AG10803 (cell line): ENCODE measurements around the gene GRIK2.

Source experiments
- DNase-seq: peaks from one replicate; pipeline ENCODE4 v3.0.0; 2010; ENCODE audit warnings: low read depth
- H3K4me3 ChIP-seq: 2 replicates; pipeline ENCODE4 v1.5.1; 2011; ENCODE audit warnings: mild to moderate bottlenecking, low read length, control low read depth
- TF ChIP-seq, protein P1 (sequence below): conservative IDR thresholded peaks from 2 replicates; pipeline ENCODE4 v1.5.1; 2011; ENCODE audit warnings: mild to moderate bottlenecking, low read length, control low read depth, inconsistent platforms

GRIK2 gene

GRCh38 chr6:101578306-101578705 is 184.8 kb downstream of the GRIK2 start:
- DNase-seq, result no peak
- no peak overlapping the region for H3K4me3 ChIP-seq
- TF ChIP-seq, protein P1, sequence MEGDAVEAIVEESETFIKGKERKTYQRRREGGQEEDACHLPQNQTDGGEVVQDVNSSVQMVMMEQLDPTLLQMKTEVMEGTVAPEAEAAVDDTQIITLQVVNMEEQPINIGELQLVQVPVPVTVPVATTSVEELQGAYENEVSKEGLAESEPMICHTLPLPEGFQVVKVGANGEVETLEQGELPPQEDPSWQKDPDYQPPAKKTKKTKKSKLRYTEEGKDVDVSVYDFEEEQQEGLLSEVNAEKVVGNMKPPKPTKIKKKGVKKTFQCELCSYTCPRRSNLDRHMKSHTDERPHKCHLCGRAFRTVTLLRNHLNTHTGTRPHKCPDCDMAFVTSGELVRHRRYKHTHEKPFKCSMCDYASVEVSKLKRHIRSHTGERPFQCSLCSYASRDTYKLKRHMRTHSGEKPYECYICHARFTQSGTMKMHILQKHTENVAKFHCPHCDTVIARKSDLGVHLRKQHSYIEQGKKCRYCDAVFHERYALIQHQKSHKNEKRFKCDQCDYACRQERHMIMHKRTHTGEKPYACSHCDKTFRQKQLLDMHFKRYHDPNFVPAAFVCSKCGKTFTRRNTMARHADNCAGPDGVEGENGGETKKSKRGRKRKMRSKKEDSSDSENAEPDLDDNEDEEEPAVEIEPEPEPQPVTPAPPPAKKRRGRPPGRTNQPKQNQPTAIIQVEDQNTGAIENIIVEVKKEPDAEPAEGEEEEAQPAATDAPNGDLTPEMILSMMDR, result no peak

DNA sequence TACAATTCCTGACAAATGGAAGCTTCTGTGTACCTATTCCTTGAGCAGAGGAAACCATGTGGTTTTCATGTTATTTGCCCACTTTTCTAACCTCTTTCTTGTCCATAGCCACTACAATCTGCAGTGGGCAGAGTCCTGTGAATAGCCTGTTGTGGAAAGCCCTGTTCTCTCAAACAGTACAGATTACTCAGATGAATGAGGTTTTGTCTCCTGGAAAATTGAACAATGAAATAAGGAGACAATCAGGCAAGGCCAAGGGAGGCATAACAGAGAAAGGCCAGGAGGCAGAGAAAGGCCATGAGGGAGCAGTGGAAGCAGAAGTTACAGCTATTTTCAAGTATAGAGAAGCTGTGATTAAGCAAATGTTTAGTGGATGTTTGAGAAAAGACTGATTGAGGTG is 189.3 kb downstream of the GRIK2 start:
- no peak for DNase-seq
- H3K4me3 ChIP-seq, result no peak overlapping the region
- TF ChIP-seq, protein P1, result no peak

GRCh38 chr6:101585501-101585900 is 192.0 kb downstream of the GRIK2 start:
- DNase-seq, result no peak
- TF ChIP-seq, protein P1, result no peak

DNA sequence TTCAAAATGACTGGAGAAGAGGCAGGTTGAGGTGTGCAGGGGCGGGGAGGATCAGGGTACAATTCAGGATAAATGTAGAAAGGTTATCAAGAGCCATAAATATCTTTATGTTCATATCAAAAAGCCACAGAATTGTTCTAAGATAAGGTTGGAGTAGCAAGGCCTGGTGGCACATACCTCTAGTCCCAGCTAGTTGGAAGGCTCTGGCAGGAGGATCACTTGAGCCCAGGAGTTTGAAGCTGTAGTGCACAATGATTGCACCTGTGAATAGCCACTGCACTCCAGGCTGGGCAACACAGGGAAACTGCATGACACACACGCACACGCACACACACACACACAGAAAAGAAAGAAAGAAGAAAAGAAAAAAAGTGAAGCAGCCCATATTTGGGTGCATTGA is 194.8 kb downstream of the GRIK2 start:
- DNase-seq, result no peak
- H3K4me3 ChIP-seq, result no peak overlapping the region
- TF ChIP-seq, protein P1, result no peak

More at GRCh38 chr6:101585501-101585900, 192.0 kb downstream of the GRIK2 start:
- no peak overlapping the region for H3K4me3 ChIP-seq

GRCh38 chr6:101595276-101595675 is 201.8 kb downstream of the GRIK2 start:
- DNase-seq, result no peak
- no peak overlapping the region for H3K4me3 ChIP-seq
- TF ChIP-seq, protein P1, result no peak

- TF ChIP-seq, protein P1, result no peak
- no peak overlapping the region for H3K4me3 ChIP-seq
- DNase-seq, result peak; percentile 77
Observed at GRCh38 chr6:101597693-101598092, 204.2 kb downstream of the GRIK2 start.

DNA sequence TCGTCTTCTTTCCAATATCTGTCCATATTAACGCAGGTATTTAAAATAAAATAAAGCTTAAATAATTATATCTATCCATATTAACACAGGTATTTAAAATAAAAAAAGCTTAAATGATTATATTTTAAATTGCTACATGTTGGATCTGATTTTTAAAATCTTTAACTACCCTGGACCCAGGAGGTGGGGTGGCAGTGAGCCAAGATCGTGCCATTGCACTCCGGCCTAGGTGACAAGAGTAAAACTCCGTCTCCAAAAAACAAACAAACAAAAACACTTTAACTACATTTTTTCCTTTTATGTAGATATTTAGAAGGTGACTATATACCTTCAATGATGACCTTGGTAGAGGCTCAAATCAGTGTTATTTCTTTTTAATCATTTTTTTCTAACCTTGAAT is 211.9 kb downstream of the GRIK2 start:
- DNase-seq, result no peak
- no peak overlapping the region for H3K4me3 ChIP-seq
- TF ChIP-seq, protein P1, result no peak
